Naive B cell (primary cell): Measurements from ENCODE around the gene SRD5A3. TPM values are rescaled to one million over a fixed set of nuclear protein-coding genes. Genes with fewer than 3 reads are reported as not detected.

ENCODE experiments used
- ATAC-seq, 2 donors: fragments of 150-1000 bp; cut with Tn5 transposase; 2 replicates each; pipeline ENCODE4 v1.10.0; 2021; ENCODE audit warnings: low read depth in 2 of 2, mild to moderate bottlenecking in 2 of 2, moderate library complexity in 2 of 2
- DNase-seq: peaks from one replicate; pipeline ENCODE4 v3.0.0; 2022
- H3K27ac Mint-ChIP-seq, 6 donors: one replicate each; pipeline ENCODE4 v1.8.0; 2020 to 2022; ENCODE audit warnings: mild to moderate bottlenecking in 6 of 6, mixed read lengths in 6 of 6, moderate library complexity in 5 of 6, inconsistent platforms in 2 of 6
- H3K27me3 Mint-ChIP-seq, 3 donors: one replicate each; pipeline ENCODE4 v1.8.0; 2021 to 2022; ENCODE audit warnings: mixed read lengths in 3 of 3, mild to moderate bottlenecking in 1 of 3
- H3K36me3 Mint-ChIP-seq, 2 donors: one replicate each; pipeline ENCODE4 v1.8.0; 2020 to 2022; ENCODE audit warnings: mixed read lengths in 2 of 2, inconsistent platforms in 1 of 2, mild to moderate bottlenecking in 1 of 2
- H3K4me1 Mint-ChIP-seq, 3 donors: one replicate each; pipeline ENCODE4 v1.8.0; 2020 to 2022; ENCODE audit warnings: mixed read lengths in 3 of 3, inconsistent platforms in 1 of 3, mild to moderate bottlenecking in 1 of 3, moderate library complexity in 1 of 3
- H3K4me3 Mint-ChIP-seq, 8 donors: one replicate each; pipeline ENCODE4 v1.8.0; 2020 to 2022; ENCODE audit warnings: mild to moderate bottlenecking in 8 of 8, mixed read lengths in 8 of 8, moderate library complexity in 8 of 8, inconsistent platforms in 2 of 8
- H3K9me3 Mint-ChIP-seq, 7 donors: one replicate each; pipeline ENCODE4 v1.8.0; 2020 to 2022; ENCODE audit warnings: mixed read lengths in 7 of 7, mild to moderate bottlenecking in 5 of 7, inconsistent platforms in 2 of 7, moderate library complexity in 1 of 7
- polyA plus RNA-seq, 6 donors: library from polyadenylated mRNA; unstranded; fragments of 300-500 nt; fragmentation: Illumina TruSeq; gene quantifications; one replicate each; pipeline ENCODE4 v1.2.3, GENCODE V29; 2021; ENCODE audit warnings: low read depth in 6 of 6

The SRD5A3 gene
- polyA plus RNA-seq, 6 donors from 2014 or later, result 3.9 to 9.6 (median 5.5) TPM

DNA sequence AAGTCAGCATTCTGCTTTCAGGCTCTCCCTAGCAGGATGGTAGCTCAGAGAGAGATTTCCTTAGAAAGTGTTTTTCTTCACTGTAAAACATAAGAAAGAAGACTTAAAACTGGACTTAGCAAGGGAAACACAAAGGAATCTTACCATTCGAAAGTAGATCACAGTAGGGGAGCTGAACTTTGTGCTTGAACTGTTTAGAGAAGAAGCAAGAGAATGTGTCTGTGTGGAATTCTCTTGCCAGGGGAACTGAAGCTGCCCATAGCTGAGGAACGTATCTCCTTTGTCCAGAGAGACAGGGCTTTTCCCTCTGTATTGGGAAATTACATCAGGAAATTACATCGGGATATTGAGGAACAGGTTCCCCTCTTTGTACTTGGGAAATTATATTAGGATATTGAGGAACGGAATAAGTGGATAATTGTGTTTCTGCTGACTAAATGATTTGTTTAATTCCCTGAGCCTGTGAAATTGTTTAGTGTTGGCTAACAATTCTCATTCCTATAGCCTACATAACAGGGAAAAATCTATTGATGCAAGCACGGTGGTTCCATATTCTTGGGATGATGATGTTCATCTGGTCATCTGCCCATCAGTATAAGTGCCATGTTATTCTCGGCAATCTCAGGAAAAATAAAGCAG, 21.2 kb downstream of the SRD5A3 start:
- H3K27me3 Mint-ChIP-seq, result no peaks in the 10 kb centered on the region
- peaks cover 0 to 4% of the 10 kb centered on the region in 2 donors for H3K36me3 Mint-ChIP-seq
- ATAC-seq, result no peak
- peak overlapping the region in 1 of 8 donors; percentile 29 for H3K4me3 Mint-ChIP-seq
- no peak overlapping the region for H3K27ac Mint-ChIP-seq
- no peak for DNase-seq
- H3K4me1 Mint-ChIP-seq, result no peaks in the 10 kb centered on the region
- H3K9me3 Mint-ChIP-seq, result no peaks in the 10 kb centered on the region

GRCh38 chr4:55369968-55370367, 23.9 kb downstream of the SRD5A3 start:
- ATAC-seq (no peak), DNase-seq (no peak)
- Mint-ChIP-seq H3K27me3 (no peaks in the 10 kb centered on the region), H3K36me3 (no peaks in the 10 kb centered on the region), H3K4me3 (no peak overlapping the region), H3K4me1 (no peaks in the 10 kb centered on the region), H3K9me3 (no peaks in the 10 kb centered on the region), H3K27ac (no peak overlapping the region)

DNA sequence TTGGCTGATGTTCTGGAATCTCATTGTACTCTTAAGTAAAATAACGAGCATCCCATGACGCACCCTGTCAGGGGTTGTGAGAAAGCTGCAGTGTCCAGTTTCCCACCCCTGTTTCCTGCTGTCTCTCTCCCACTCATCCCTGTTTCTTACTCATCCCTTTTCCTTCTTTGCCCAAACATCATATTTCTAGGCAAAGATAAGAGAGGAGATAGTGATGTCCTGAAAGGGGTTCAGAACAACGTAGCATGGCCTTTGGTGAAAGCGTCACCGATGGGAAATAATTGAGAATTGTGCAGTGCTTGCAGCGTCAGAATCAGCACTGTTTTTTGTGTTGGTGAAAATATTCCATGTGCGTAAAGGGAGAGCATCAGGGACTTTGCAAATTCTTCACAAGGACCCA, 26.2 kb downstream of the SRD5A3 start:
- no peaks in the 10 kb centered on the region for H3K36me3 Mint-ChIP-seq
- no peak overlapping the region for H3K4me3 Mint-ChIP-seq
- H3K27me3 Mint-ChIP-seq, result peaks cover 0 to under 1% (median 0%) of the 10 kb centered on the region in 3 donors
- no peaks in the 10 kb centered on the region for H3K9me3 Mint-ChIP-seq
- no peak for ATAC-seq
- H3K4me1 Mint-ChIP-seq, result no peaks in the 10 kb centered on the region
- no peak for DNase-seq
- H3K27ac Mint-ChIP-seq, result no peak overlapping the region

GRCh38 chr4:55373461-55373860, 27.4 kb downstream of the SRD5A3 start:
- Mint-ChIP-seq H3K27me3 (peaks cover 0 to 4% (median 0%) of the 10 kb centered on the region in 3 donors), H3K4me1 (no peaks in the 10 kb centered on the region), H3K27ac (no peak overlapping the region), H3K36me3 (no peaks in the 10 kb centered on the region), H3K4me3 (no peak overlapping the region), H3K9me3 (no peaks in the 10 kb centered on the region)
- DNase-seq, result no peak
- ATAC-seq, result no peak

- no peak overlapping the region for H3K27ac Mint-ChIP-seq
- no peaks in the 10 kb centered on the region for H3K36me3 Mint-ChIP-seq
- H3K4me3 Mint-ChIP-seq, result no peak overlapping the region
- H3K27me3 Mint-ChIP-seq, result peaks cover 0 to 4% (median 0%) of the 10 kb centered on the region in 3 donors
- DNase-seq (no peak), ATAC-seq (no peak)
- no peaks in the 10 kb centered on the region for H3K9me3 Mint-ChIP-seq
- H3K4me1 Mint-ChIP-seq, result no peaks in the 10 kb centered on the region
Observed at GRCh38 chr4:55376698-55377097, 30.7 kb downstream of the SRD5A3 start.

GRCh38 chr4:55378617-55379467, 32.8 kb downstream of the SRD5A3 start:
- no peaks in the 10 kb centered on the region for H3K9me3 Mint-ChIP-seq
- no peak overlapping the region for H3K27ac Mint-ChIP-seq
- DNase-seq (no peak), ATAC-seq (no peak)
- H3K36me3 Mint-ChIP-seq, result no peaks in the 10 kb centered on the region
- no peaks in the 10 kb centered on the region for H3K4me1 Mint-ChIP-seq
- peaks cover 0 to 4% (median 0%) of the 10 kb centered on the region in 3 donors for H3K27me3 Mint-ChIP-seq
- no peak overlapping the region for H3K4me3 Mint-ChIP-seq

DNA sequence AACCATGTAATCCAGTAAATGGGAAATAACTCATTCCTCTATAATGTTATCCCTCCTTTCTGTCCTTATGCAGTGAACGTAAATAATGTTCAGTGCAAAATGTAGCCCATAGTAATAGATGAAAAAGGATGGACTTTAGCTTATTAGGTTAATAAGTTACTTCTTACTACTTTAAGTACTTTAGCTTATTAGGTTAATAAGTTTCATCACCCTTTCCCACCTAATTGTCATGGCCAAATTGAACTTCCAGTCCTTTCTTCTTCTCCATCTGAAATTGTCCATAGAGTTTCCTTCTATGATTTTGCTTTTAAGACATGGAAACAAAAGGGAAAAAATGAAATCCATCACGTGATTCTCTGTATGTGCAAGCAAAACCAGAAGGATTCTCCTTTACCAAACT, 34.5 kb downstream of the SRD5A3 start:
- Mint-ChIP-seq H3K4me3 (no peak overlapping the region), H3K36me3 (no peaks in the 10 kb centered on the region), H3K27ac (no peak overlapping the region), H3K4me1 (no peaks in the 10 kb centered on the region), H3K27me3 (peaks cover 0 to 4% (median 0%) of the 10 kb centered on the region in 3 donors), H3K9me3 (no peaks in the 10 kb centered on the region)
- no peak for ATAC-seq
- no peak for DNase-seq

GRCh38 chr4:55381502-55381901, 35.5 kb downstream of the SRD5A3 start:
- H3K27me3 Mint-ChIP-seq, result peaks cover 0 to 4% (median 0%) of the 10 kb centered on the region in 3 donors
- no peak overlapping the region for H3K4me3 Mint-ChIP-seq
- no peak overlapping the region for H3K27ac Mint-ChIP-seq
- no peak for ATAC-seq
- H3K4me1 Mint-ChIP-seq, result no peaks in the 10 kb centered on the region
- DNase-seq, result no peak
- H3K36me3 Mint-ChIP-seq, result no peaks in the 10 kb centered on the region
- H3K9me3 Mint-ChIP-seq, result no peaks in the 10 kb centered on the region

DNA sequence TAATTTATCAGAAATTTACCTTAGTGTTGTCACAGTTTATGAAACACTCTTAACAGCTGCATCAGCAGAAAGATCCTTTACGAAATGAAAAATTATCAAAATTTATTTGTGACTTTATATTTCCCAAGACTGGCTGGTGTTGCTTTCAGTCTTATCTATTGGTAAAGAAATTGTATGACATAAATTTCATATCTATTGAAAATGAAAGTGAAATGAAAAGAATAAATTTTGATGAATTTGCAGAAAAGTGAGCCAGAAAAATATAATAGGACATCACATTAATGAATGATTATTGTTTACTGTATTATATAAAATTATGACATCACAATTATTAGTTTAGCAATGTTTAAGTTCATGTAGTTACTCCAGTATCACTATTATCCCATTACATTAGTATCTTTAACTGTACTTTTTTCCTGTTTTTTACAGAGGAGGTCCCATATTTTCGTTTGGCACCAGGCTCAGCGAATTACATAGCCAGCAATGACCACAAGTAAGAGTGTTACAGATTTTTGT, 36.5 kb downstream of the SRD5A3 start:
- Mint-ChIP-seq H3K9me3 (no peaks in the 10 kb centered on the region), H3K27me3 (peaks cover 0 to under 1% (median 0%) of the 10 kb centered on the region in 3 donors), H3K4me1 (no peaks in the 10 kb centered on the region), H3K27ac (peak overlapping the region in 1 of 6 donors; percentile 25), H3K4me3 (no peak overlapping the region), H3K36me3 (no peaks in the 10 kb centered on the region)
- ATAC-seq (no peak), DNase-seq (no peak)

- Mint-ChIP-seq H3K9me3 (no peaks in the 10 kb centered on the region), H3K27ac (no peak overlapping the region), H3K36me3 (no peaks in the 10 kb centered on the region), H3K4me3 (no peak overlapping the region), H3K27me3 (no peaks in the 10 kb centered on the region), H3K4me1 (no peaks in the 10 kb centered on the region)
- ATAC-seq (no peak), DNase-seq (no peak)
Observed at GRCh38 chr4:55385201-55385649, 39.2 kb downstream of the SRD5A3 start.

DNA sequence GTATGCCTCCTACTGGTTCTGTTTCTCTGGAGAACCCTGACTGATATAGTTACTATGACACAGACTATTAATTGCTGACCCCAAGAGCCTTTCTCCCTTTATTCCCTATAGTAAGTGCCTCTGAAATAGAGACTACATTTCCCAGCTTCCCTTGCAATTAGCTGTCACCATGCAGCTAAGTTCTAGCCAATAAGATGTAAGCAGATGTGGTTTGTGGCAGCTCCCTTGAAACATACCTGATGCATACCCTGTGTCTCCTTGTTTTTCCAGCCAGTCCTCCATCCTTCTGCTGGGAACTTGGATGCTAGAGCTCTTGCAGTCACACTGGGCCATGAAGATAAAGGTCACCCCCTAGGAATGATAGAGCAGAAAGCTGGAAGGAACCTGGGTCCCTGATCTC, 40.0 kb downstream of the SRD5A3 start:
- no peaks in the 10 kb centered on the region for H3K9me3 Mint-ChIP-seq
- DNase-seq (no peak), ATAC-seq (no peak)
- H3K4me3 Mint-ChIP-seq, result no peak overlapping the region
- H3K27me3 Mint-ChIP-seq, result no peaks in the 10 kb centered on the region
- H3K4me1 Mint-ChIP-seq, result no peaks in the 10 kb centered on the region
- H3K27ac Mint-ChIP-seq, result peak overlapping the region in 1 of 6 donors; percentile 1
- no peaks in the 10 kb centered on the region for H3K36me3 Mint-ChIP-seq

- Mint-ChIP-seq H3K9me3 (no peaks in the 10 kb centered on the region), H3K27ac (no peak overlapping the region), H3K4me1 (no peaks in the 10 kb centered on the region), H3K27me3 (no peaks in the 10 kb centered on the region), H3K4me3 (no peak overlapping the region), H3K36me3 (no peaks in the 10 kb centered on the region)
- no peak for ATAC-seq
- DNase-seq, result no peak
Observed at GRCh38 chr4:55386840-55387239, 40.8 kb downstream of the SRD5A3 start.

DNA sequence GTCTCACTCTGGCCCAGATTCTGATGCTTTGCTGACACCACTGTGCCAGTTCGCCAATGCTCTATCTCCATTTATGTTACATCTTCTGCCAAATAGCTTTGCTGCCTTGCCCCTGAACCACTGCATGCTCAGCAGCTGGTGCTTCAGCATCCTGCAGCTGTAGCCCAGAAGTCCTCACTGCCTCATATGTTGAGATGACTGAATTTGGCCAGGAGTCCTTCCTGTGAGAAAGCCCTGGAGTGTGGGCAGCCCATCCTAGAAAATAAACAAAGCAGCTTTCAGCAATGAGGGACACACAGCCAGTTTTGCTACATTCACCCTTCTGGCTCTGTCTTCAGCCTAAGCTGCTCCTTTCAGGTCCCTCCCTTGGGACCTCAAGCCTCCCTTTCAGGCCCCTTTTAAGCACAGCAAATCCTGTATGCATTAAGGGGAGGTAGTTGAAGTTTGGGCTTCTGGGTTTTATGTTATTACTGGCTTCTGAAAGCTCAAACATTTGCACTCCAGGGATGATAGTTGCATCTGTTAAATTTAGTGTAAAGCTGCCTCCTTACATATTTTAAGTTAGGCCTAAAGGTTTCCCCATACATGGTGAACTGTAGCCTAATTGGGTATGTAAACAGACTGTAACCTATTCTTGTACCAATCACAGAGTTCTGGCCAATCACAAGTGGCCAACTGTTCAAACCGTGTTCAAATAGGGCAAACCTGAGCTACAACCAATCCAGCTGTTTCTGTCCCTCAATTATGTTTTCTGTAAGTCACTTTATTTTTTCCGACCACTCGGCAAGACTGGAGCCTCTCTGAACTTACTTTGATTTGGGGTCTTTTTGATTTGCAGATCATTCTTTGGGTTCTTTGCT, 47.6 kb downstream of the SRD5A3 start:
- DNase-seq, result no peak
- Mint-ChIP-seq H3K4me1 (peaks cover 25 to 30% (median 30%) of the 10 kb centered on the region in 3 donors), H3K27ac (peak overlapping the region in 2 of 6 donors; percentile 94 to 99), H3K4me3 (peak overlapping the region in 6 of 8 donors; percentile 48 to 76 (median 56)), H3K27me3 (no peaks in the 10 kb centered on the region), H3K9me3 (no peaks in the 10 kb centered on the region), H3K36me3 (peaks cover 0 to 8% of the 10 kb centered on the region in 2 donors)
- ATAC-seq, result no peak
